Measurements from ENCODE around the gene ANKRD29. TPM values are rescaled to one million over a fixed set of nuclear protein-coding genes. Genes with fewer than 3 reads are reported as not detected.
A peak's percentile ranks its signal among the peaks of the same experiment; 100 is the strongest.

The ANKRD29 gene
- total and polyA plus RNA-seq, 9 of the 15 experiments (the other 6 are each of a cell fraction or from before 2014, with no cell fraction given), result 0.36 TPM; not detected in 8

DNA sequence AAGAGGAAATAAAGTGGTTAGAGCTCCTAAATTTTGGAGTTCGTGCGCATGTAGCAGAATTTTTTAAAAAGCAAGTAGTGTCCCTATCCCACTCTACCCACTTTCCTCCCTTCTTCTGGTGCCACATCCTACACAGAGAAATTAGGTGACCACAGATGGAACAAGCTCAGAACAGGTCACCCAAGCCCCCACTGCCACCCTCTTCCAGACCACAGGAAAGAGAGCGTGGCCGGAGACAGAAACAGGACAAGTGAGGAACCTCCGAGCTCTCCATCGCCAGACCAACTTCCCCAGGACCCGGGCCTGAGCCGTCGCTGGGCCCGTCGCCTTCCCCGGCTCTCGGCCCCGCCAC lies 76.8 kb downstream of the ANKRD29 start:
- peaks cover 11 to 13% of the 10 kb centered on the region in 2 experiments; a peak in 4 of 5 replicates for H3K4me1 ChIP-seq (replicated peaks in 1 of 2; ENCODE audit: control insufficient read depth in 2 of 2, insufficient read depth in 2 of 2, low read length in 2 of 2)
- POLR2A ChIA-PET, result interaction anchor here (0.6 to 1.6 kb wide), 6 partner anchors 9 to 413 kb away, joined by 3 to 5 read pairs (median 3); no protein-coding TSS in a partner anchor
- WGBS (ENCODE audit: insufficient coverage, low coverage, missing lambda C conversion rate), result under 1% methylated on average over 14 of the region's 14 CpGs
- ATAC-seq (no peak), FAIRE-seq (no peak), DNase-seq (ENCODE audit: extremely low read depth in 1 of 4, low spot score in 3 of 4) (no peak)
- H2AFZ ChIP-seq (ENCODE audit: low read depth, low read length), result peak overlapping the region; percentile 99
- intact Hi-C loops (cut with micrococcal nuclease), result loop anchor here (1.0 to 10.0 kb wide), 4 partner anchors 45 to 451 kb away; partner anchors contain the start of gene CABLES1
- peak overlapping the region; percentile 94 for H3K4me2 ChIP-seq (ENCODE audit: insufficient read depth, low read length)
- H3K9ac ChIP-seq (ENCODE audit: insufficient read depth in 1 of 2, low read depth in 2 of 2, low read length in 2 of 2), result peak overlapping the region; percentile 93 to 94
- peaks cover 40% of the 10 kb centered on the region for H3K79me2 ChIP-seq (ENCODE audit: control insufficient read depth, insufficient read depth, low read length)
- CTCF ChIA-PET (ENCODE audit: low intra/inter-chr PET ratio), result interaction anchor here (2.5 to 3.3 kb wide), 2 partner anchors 70 to 87 kb away, joined by 12 to 24 read pairs; no protein-coding TSS in a partner anchor
- no peaks in the 10 kb centered on the region for H3K9me1 ChIP-seq (ENCODE audit: control insufficient read depth, insufficient read depth, low read length)
- H3K27ac ChIP-seq (ENCODE audit: extremely low read depth, low read depth, low read length), result peak overlapping the region; percentile 97
- H3K4me3 ChIP-seq, result peak overlapping the region; percentile 93
- H4K20me1 ChIP-seq (replicated peaks; ENCODE audit: control insufficient read depth, insufficient read depth, low read length), result no peaks in the 10 kb centered on the region
- in situ Hi-C loops (cut with MboI), result loop anchor here (5.0 kb wide), 1 partner anchor 69 kb away; no protein-coding TSS in a partner anchor
- peaks cover 9% of the 10 kb centered on the region; the same call in 1 of the 3 replicates for H3K36me3 ChIP-seq (ENCODE audit: control insufficient read depth, insufficient read depth, low read length)
- H3K9me3 ChIP-seq (replicated peaks; ENCODE audit: control insufficient read depth, insufficient read depth, low read depth, low read length), result no peaks in the 10 kb centered on the region
- peaks cover 10 to 19% of the 10 kb centered on the region in 2 experiments; a peak in 3 of 5 replicates for H3K27me3 ChIP-seq (ENCODE audit: control insufficient read depth in 2 of 2, insufficient read depth in 2 of 2, low read length in 2 of 2)
- BruUV-seq (replicated peaks), result no TSS peak
- TF ChIP-seq CBX3 (IDR thresholded peaks at IDR 0.05; ENCODE audit: borderline replicate concordance in 1 of 2, low read length in 2 of 2), result no peak
- TF ChIP-seq ZNF445 (CRISPR knock-in tag; IDR thresholded peaks at IDR 0.05; ENCODE audit: low read depth), result 0 out of 2 replicates have a peak, but pooled peaks have one; percentile 57
- no peak for TF ChIP-seq NFXL1 (CRISPR knock-in tag; IDR thresholded peaks at IDR 0.05)
- TF ChIP-seq ZNF431 (CRISPR knock-in tag; IDR thresholded peaks at IDR 0.05), result 0 out of 2 replicates have a peak, but pooled peaks have one; percentile 32
- 0 out of 2 replicates have a peak, but pooled peaks have one; percentile 35 for TF ChIP-seq ZNF696 (CRISPR knock-in tag; conservative IDR thresholded peaks at IDR 0.05)
- 0 out of 2 replicates have a peak, but pooled peaks have one; percentile 55 for TF ChIP-seq ZNF561 (CRISPR knock-in tag; conservative IDR thresholded peaks at IDR 0.05)
- no peak for TF ChIP-seq BACH1 (tag; IDR thresholded peaks at IDR 0.05)
- TF ChIP-seq RBM25 (IDR thresholded peaks at IDR 0.05; ENCODE audit: low read depth, low read length, severe bottlenecking), result no peak
- TF ChIP-seq, protein P1, sequence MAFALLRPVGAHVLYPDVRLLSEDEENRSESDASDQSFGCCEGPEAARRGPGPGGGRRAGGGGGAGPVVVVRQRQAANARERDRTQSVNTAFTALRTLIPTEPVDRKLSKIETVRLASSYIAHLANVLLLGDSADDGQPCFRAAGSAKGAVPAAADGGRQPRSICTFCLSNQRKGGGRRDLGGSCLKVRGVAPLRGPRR (CRISPR knock-in tag; IDR thresholded peaks at IDR 0.05), result no peak
- TF ChIP-seq, protein P2, sequence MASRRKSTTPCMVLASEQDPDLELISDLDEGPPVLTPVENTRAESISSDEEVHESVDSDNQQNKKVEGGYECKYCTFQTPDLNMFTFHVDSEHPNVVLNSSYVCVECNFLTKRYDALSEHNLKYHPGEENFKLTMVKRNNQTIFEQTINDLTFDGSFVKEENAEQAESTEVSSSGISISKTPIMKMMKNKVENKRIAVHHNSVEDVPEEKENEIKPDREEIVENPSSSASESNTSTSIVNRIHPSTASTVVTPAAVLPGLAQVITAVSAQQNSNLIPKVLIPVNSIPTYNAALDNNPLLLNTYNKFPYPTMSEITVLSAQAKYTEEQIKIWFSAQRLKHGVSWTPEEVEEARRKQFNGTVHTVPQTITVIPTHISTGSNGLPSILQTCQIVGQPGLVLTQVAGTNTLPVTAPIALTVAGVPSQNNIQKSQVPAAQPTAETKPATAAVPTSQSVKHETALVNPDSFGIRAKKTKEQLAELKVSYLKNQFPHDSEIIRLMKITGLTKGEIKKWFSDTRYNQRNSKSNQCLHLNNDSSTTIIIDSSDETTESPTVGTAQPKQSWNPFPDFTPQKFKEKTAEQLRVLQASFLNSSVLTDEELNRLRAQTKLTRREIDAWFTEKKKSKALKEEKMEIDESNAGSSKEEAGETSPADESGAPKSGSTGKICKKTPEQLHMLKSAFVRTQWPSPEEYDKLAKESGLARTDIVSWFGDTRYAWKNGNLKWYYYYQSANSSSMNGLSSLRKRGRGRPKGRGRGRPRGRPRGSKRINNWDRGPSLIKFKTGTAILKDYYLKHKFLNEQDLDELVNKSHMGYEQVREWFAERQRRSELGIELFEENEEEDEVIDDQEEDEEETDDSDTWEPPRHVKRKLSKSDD (conservative IDR thresholded peaks at IDR 0.05; ENCODE audit: low read length), result no peak
- no peak for TF ChIP-seq CBX1 (IDR thresholded peaks at IDR 0.05; ENCODE audit: low read depth)
- TF ChIP-seq ZBTB1 (CRISPR knock-in tag; IDR thresholded peaks at IDR 0.05; ENCODE audit: borderline replicate concordance, low read depth), result no peak
- no peak for TF ChIP-seq ZNF197 (CRISPR knock-in tag; IDR thresholded peaks at IDR 0.05; ENCODE audit: low read depth)
- 0 out of 2 replicates have a peak, but pooled peaks have one; percentile 58 for TF ChIP-seq FOXK1 (CRISPR knock-in tag; IDR thresholded peaks at IDR 0.05; ENCODE audit: borderline replicate concordance)
- TF ChIP-seq SP1 (CRISPR knock-in tag; IDR thresholded peaks at IDR 0.05), result peak; percentile 5
- no peak for TF ChIP-seq GABPB2 (CRISPR knock-in tag; conservative IDR thresholded peaks at IDR 0.05)
- TF ChIP-seq SMARCB1 (IDR thresholded peaks at IDR 0.05; ENCODE audit: insufficient read length, low read depth), result no peak
- no peak for TF ChIP-seq COPS2 (conservative IDR thresholded peaks at IDR 0.05)
- TF ChIP-seq, protein P3, sequence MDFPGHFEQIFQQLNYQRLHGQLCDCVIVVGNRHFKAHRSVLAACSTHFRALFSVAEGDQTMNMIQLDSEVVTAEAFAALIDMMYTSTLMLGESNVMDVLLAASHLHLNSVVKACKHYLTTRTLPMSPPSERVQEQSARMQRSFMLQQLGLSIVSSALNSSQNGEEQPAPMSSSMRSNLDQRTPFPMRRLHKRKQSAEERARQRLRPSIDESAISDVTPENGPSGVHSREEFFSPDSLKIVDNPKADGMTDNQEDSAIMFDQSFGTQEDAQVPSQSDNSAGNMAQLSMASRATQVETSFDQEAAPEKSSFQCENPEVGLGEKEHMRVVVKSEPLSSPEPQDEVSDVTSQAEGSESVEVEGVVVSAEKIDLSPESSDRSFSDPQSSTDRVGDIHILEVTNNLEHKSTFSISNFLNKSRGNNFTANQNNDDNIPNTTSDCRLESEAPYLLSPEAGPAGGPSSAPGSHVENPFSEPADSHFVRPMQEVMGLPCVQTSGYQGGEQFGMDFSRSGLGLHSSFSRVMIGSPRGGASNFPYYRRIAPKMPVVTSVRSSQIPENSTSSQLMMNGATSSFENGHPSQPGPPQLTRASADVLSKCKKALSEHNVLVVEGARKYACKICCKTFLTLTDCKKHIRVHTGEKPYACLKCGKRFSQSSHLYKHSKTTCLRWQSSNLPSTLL (IDR thresholded peaks at IDR 0.05), result no peak
